SK-N-SH (cell line): ENCODE measurements around the gene SEMA3G. TPM values are rescaled to one million over a fixed set of nuclear protein-coding genes. Genes with fewer than 3 reads are reported as not detected.

Experiments
- CTCF ChIA-PET: fragments of 300-600, 350-600 bp; formaldehyde crosslinking; extraction: SDS; loops from one replicate; lab custom pipeline; 2021; lab: Yijun Ruan, JAX
- POLR2A ChIA-PET: fragments of 350-600 bp; sonication (Branson Sonifier 250); formaldehyde crosslinking; extraction: SDS; loops from one replicate; lab custom pipeline; 2020; ENCODE audit warnings: antibody characterized with exemption, inconsistent platforms; lab: Yijun Ruan, JAX
- DNase-seq: peaks from one replicate; pipeline ENCODE4 v3.0.0; 2012
- H2AFZ ChIP-seq: fragments of 200-600 bp; sonication (generic); 2 replicates; pipeline ENCODE4 v1.8.1; 2016; ENCODE audit warnings: antibody characterized with exemption, mild to moderate bottlenecking, low read depth
- H3F3A ChIP-seq: fragments of 200-600 bp; sonication (generic); replicated peaks from 2 replicates; pipeline ENCODE3; 2016; ENCODE audit warnings: antibody characterized with exemption, mild to moderate bottlenecking; ENCODE audit not compliant: insufficient read depth
- H3K27ac ChIP-seq, 2 experiments: fragments of 200-500 bp in 1 of 2; fragments of 200-600 bp in 1 of 2; sonication (Bioruptor generic) in 1 of 2; sonication (generic), shearing (Covaris generic) in 1 of 2; 2 replicates each; pipeline versions ENCODE4 v1.5.1 to v1.6.1; 2014 to 2016; ENCODE audit warnings: low read depth in 2 of 2, inconsistent platforms in 1 of 2, low read length in 1 of 2, mild to moderate bottlenecking in 1 of 2, mixed read lengths in 1 of 2
- H3K27me3 ChIP-seq: fragments of 200-600 bp; sonication (generic), shearing (Covaris generic); 2 replicates; pipeline ENCODE4 v1.6.1; 2016; ENCODE audit warnings: mixed run types; ENCODE audit not compliant: insufficient read depth
- H3K36me3 ChIP-seq, 2 experiments: fragments of 200-500 bp in 1 of 2; fragments of 200-600 bp in 1 of 2; sonication (Bioruptor generic) in 1 of 2; sonication (generic) in 1 of 2; replicated peaks in 1 of 2; 2 replicates each; pipeline versions ENCODE3 to v1.5.1; 2014 to 2016; ENCODE audit warnings: low read length in 1 of 2, mild to moderate bottlenecking in 1 of 2; ENCODE audit not compliant: insufficient read depth in 2 of 2, control insufficient read depth in 1 of 2
- H3K4me1 ChIP-seq, 2 experiments: fragments of 200-500 bp in 1 of 2; fragments of 200-600 bp in 1 of 2; sonication (Bioruptor generic) in 1 of 2; sonication (generic), shearing (Covaris generic) in 1 of 2; 2 replicates each; pipeline versions ENCODE4 v1.5.1 to v1.6.1; 2014 to 2016; ENCODE audit warnings: low read depth in 1 of 2, low read length in 1 of 2, mixed run types in 1 of 2; ENCODE audit not compliant: insufficient read depth in 2 of 2, control insufficient read depth in 1 of 2
- H3K4me2 ChIP-seq: fragments of 200-600 bp; sonication (generic), shearing (Covaris generic); 2 replicates; pipeline ENCODE4 v1.6.1; 2017; ENCODE audit warnings: mixed run types
- H3K4me3 ChIP-seq, 2 experiments: fragments of 200-500 bp in 1 of 2; fragments of 200-600 bp in 1 of 2; sonication (Bioruptor generic) in 1 of 2; sonication (generic), shearing (Covaris generic) in 1 of 2; 2 replicates each; pipeline versions ENCODE4 v1.5.1 to v1.8.1; 2014 to 2016; ENCODE audit warnings: low read depth in 2 of 2, inconsistent platforms in 1 of 2, low read length in 1 of 2, mild to moderate bottlenecking in 1 of 2, mixed read lengths in 1 of 2, moderate library complexity in 1 of 2
- H3K79me2 ChIP-seq: fragments of 200-600 bp; sonication (generic); 2 replicates; pipeline ENCODE4 v1.8.1; 2017; ENCODE audit warnings: mild to moderate bottlenecking; ENCODE audit not compliant: insufficient read depth
- H3K9ac ChIP-seq: fragments of 200-600 bp; sonication (generic); 2 replicates; pipeline ENCODE4 v1.6.1; 2017; ENCODE audit warnings: mixed run types
- H3K9me2 ChIP-seq: fragments of 200-600 bp; sonication (generic); 2 replicates; pipeline ENCODE4 v1.6.1; 2017; ENCODE audit warnings: mixed run types
- H3K9me3 ChIP-seq: fragments of 200-600 bp; sonication (generic); 2 replicates; pipeline ENCODE4 v1.6.1; 2017; ENCODE audit warnings: mixed run types, mild to moderate bottlenecking, moderate library complexity
- H4K20me1 ChIP-seq: fragments of 200-600 bp; sonication (generic); 2 replicates; pipeline ENCODE4 v1.6.1; 2017; ENCODE audit warnings: mild to moderate bottlenecking, mixed run types; ENCODE audit not compliant: insufficient read depth
- CHD2 ChIP-seq: fragments of 150-350 bp; IDR thresholded peaks from 2 replicates; pipeline ENCODE4 v1.6.1; 2018; ENCODE audit warnings: low read length; ENCODE audit not compliant: partially characterized antibody
- CTCF ChIP-seq: fragments of 200-600 bp; sonication (generic); IDR thresholded peaks from 2 replicates; pipeline ENCODE4 v1.6.1; 2017; ENCODE audit warnings: antibody characterized with exemption, mild to moderate bottlenecking, moderate library complexity
- ELF1 ChIP-seq: IDR thresholded peaks from 2 replicates; pipeline ENCODE4 v1.4.0; 2012
- EP300 ChIP-seq, 2 experiments: IDR thresholded peaks; 2 replicates each; pipeline versions ENCODE4 v1.4.0 to v1.6.1; 2012; ENCODE audit warnings: borderline replicate concordance in 1 of 2, low read depth in 1 of 2, low read length in 1 of 2
- FOSL2 ChIP-seq: IDR thresholded peaks from 2 replicates; pipeline ENCODE4 v1.4.0; 2012; ENCODE audit warnings: low read depth, mild to moderate bottlenecking, moderate library complexity, borderline replicate concordance
- GABPA ChIP-seq: IDR thresholded peaks from 2 replicates; pipeline ENCODE4 v1.4.0; 2012; ENCODE audit warnings: low read depth, mild to moderate bottlenecking
- JUND ChIP-seq: IDR thresholded peaks from 2 replicates; pipeline ENCODE4 v1.4.0; 2012
- MAX ChIP-seq: IDR thresholded peaks from 2 replicates; pipeline ENCODE4 v1.4.0; 2012; ENCODE audit warnings: low read depth
- MEF2A ChIP-seq: IDR thresholded peaks from 2 replicates; pipeline ENCODE4 v1.4.0; 2012; ENCODE audit warnings: low read depth, borderline replicate concordance
- NRF1 ChIP-seq: IDR thresholded peaks from 2 replicates; pipeline ENCODE4 v1.6.1; 2012; ENCODE audit warnings: low read depth, mild to moderate bottlenecking, low read length
- POLR2AphosphoS5 ChIP-seq: IDR thresholded peaks from 2 replicates; pipeline ENCODE4 v1.6.1; 2012; ENCODE audit warnings: low read depth, low read length
- RCOR1 ChIP-seq: fragments of 150-350 bp; IDR thresholded peaks from 2 replicates; pipeline ENCODE4 v1.6.1; 2017; ENCODE audit warnings: antibody characterized with exemption, low read length
- RFX5 ChIP-seq: IDR thresholded peaks from 2 replicates; pipeline ENCODE4 v1.6.1; 2012; ENCODE audit warnings: mild to moderate bottlenecking, improper control_type of control experiment, low read length
- RXRA ChIP-seq: IDR thresholded peaks from 2 replicates; pipeline ENCODE4 v1.4.0; 2012; ENCODE audit warnings: low read depth, mild to moderate bottlenecking, borderline replicate concordance
- SIN3A ChIP-seq: IDR thresholded peaks from 2 replicates; pipeline ENCODE4 v1.6.1; 2012; ENCODE audit warnings: low read depth, mild to moderate bottlenecking, low read length, moderate library complexity, borderline replicate concordance
- SMC3 ChIP-seq: IDR thresholded peaks from 2 replicates; pipeline ENCODE4 v1.6.1; 2012; ENCODE audit warnings: low read depth, low read length, improper control_type of control experiment
- TAF1 ChIP-seq: IDR thresholded peaks from 2 replicates; pipeline ENCODE4 v1.6.1; 2012; ENCODE audit warnings: low read depth, mild to moderate bottlenecking, low read length, moderate library complexity, borderline replicate concordance
- TCF12 ChIP-seq: IDR thresholded peaks from 2 replicates; pipeline ENCODE4 v1.4.0; 2012
- USF1 ChIP-seq: IDR thresholded peaks from 2 replicates; pipeline ENCODE4 v1.4.0; 2012; ENCODE audit warnings: low read depth, borderline replicate concordance
- ZBTB33 ChIP-seq: IDR thresholded peaks from 2 replicates; pipeline ENCODE4 v1.4.0; 2012; ENCODE audit warnings: low read depth, borderline replicate concordance
- WGBS: methylation state at CpG from one replicate; pipeline ENCODE4 v1.1.6; 2017; ENCODE audit warnings: low lambda C conversion rate; 5-methylcytosine and 5-hydroxymethylcytosine counted together
- polyA plus RNA-seq, 3 experiments: library from polyadenylated mRNA; depleted of rRNA; stranded (reverse); fragments of >200 nt; gene quantifications; 2 replicates each; pipeline ENCODE4 v1.2.3, GENCODE V29; 2012

Gene SEMA3G
- polyA plus RNA-seq, 1 of the 3 experiments (the other 2 are of a cell fraction), result 0.13 TPM

- H3F3A ChIP-seq, result no peaks in the 10 kb centered on the region
- no peak overlapping the region for H3K4me3 ChIP-seq
- H3K27me3 ChIP-seq, result no peaks in the 10 kb centered on the region
- H3K27ac ChIP-seq, result no peak overlapping the region
- no peak overlapping the region for H3K4me2 ChIP-seq
- H3K79me2 ChIP-seq, result no peaks in the 10 kb centered on the region
- no peak overlapping the region for H2AFZ ChIP-seq
- H3K9me3 ChIP-seq, result no peaks in the 10 kb centered on the region
- no peak for DNase-seq
- peaks cover 0 to 8% of the 10 kb centered on the region in 2 experiments for H3K36me3 ChIP-seq
- TF ChIP-seq EP300 (IDR thresholded peaks at IDR 0.05; ENCODE audit: borderline replicate concordance in 1 of 2, low read depth in 1 of 2, low read length in 1 of 2) (no peak), TCF12 (no peak), ZBTB33 (no peak), ELF1 (no peak), RFX5 (no peak), FOSL2 (no peak), TAF1 (no peak), JUND (no peak), CTCF (no peak), MAX (no peak), MEF2A (no peak), CHD2 (no peak), NRF1 (no peak), SIN3A (no peak)
- H4K20me1 ChIP-seq, result no peaks in the 10 kb centered on the region
- no peaks in the 10 kb centered on the region for H3K4me1 ChIP-seq
- 74% methylated on average over 17 of the region's 25 CpGs for WGBS
- POLR2A ChIA-PET, result no interaction called here
- no peaks in the 10 kb centered on the region for H3K9me2 ChIP-seq
- H3K9ac ChIP-seq, result no peak overlapping the region
- CTCF ChIA-PET, result no interaction called here
Observed at GRCh38 chr3:52396011-52396906, 48.6 kb downstream of the SEMA3G start.

GRCh38 chr3:52395503-52395865, 49.4 kb downstream of the SEMA3G start:
- DNase-seq, result no peak
- H2AFZ ChIP-seq, result no peak overlapping the region
- no peaks in the 10 kb centered on the region for H3K4me1 ChIP-seq
- H3K9me2 ChIP-seq, result no peaks in the 10 kb centered on the region
- ChIA-PET POLR2A (no interaction called here), CTCF (no interaction called here)
- H3K36me3 ChIP-seq, result peaks cover 0 to under 1% of the 10 kb centered on the region in 2 experiments
- H3K27ac ChIP-seq, result no peak overlapping the region
- H3K27me3 ChIP-seq, result no peaks in the 10 kb centered on the region
- no peaks in the 10 kb centered on the region for H3K79me2 ChIP-seq
- no peak for TF ChIP-seq RXRA
- TF ChIP-seq SIN3A, result no peak
- no peak for TF ChIP-seq GABPA
- no peak for TF ChIP-seq SMC3
- no peak for TF ChIP-seq JUND
- no peak for TF ChIP-seq MAX
- TF ChIP-seq NRF1, result no peak
- no peak for TF ChIP-seq POLR2AphosphoS5
- TF ChIP-seq RCOR1, result no peak
- TF ChIP-seq CTCF, result no peak
- no peak for TF ChIP-seq USF1
- no peak overlapping the region for H3K4me2 ChIP-seq
- H3F3A ChIP-seq, result no peaks in the 10 kb centered on the region
- no peak overlapping the region for H3K9ac ChIP-seq
- H4K20me1 ChIP-seq, result no peaks in the 10 kb centered on the region
- H3K4me3 ChIP-seq, result no peak overlapping the region
- 25% methylated on average over 6 of the region's 8 CpGs for WGBS
- H3K9me3 ChIP-seq, result no peaks in the 10 kb centered on the region
